HepG2 (cell line): Measurements from ENCODE around the gene IL1RL2. TPM values are rescaled to one million over a fixed set of nuclear protein-coding genes. Genes with fewer than 3 reads are reported as not detected.

Source experiments
- ATAC-seq: fragments of 200-7000 bp; cut with Tn5 transposase; 3 replicates; pipeline ENCODE4 v1.9.1; 2020; ENCODE audit warnings: mild to moderate bottlenecking, moderate library complexity
- BruUV-seq: library from RNA; stranded (reverse); fragments of 400-500 nt; replicated peaks from 2 replicates; lab custom pipeline; 2021; lab: Mats Ljungman, UMichigan
- CTCF ChIA-PET: fragments of 300-600 bp; formaldehyde crosslinking; extraction: SDS; loops from one replicate; lab custom pipeline; 2021; ENCODE audit warnings: low total read pairs, inconsistent platforms, low intra/inter-chr PET ratio; lab: Yijun Ruan, JAX
- POLR2A ChIA-PET: fragments of 350-600 bp; sonication (Branson Sonifier 250); formaldehyde crosslinking; loops from one replicate; lab custom pipeline; 2020; ENCODE audit warnings: antibody characterized with exemption, inconsistent platforms; lab: Yijun Ruan, JAX
- DNase-seq: peaks from one replicate; pipeline ENCODE4 v3.0.0-alpha.2; 2015; ENCODE audit warnings: low spot score
- FAIRE-seq: peaks from 3 replicates; lab custom pipeline; 2011; peaks lifted over from hg19 to GRCh38; lab: Jason Lieb, UNC
- H2AFZ ChIP-seq: one replicate; pipeline ENCODE4 v1.6.1; 2011; ENCODE audit warnings: low read length, inconsistent platforms
- H3K27ac ChIP-seq: fragments of 300-600 bp; 3 replicates; pipeline ENCODE4 v1.8.0; 2011; ENCODE audit warnings: mixed run types, mild to moderate bottlenecking, mixed read lengths, low read length, inconsistent platforms; ENCODE audit not compliant: insufficient read depth; ENCODE audit errors: extremely low read length
- H3K27me3 ChIP-seq, 2 experiments: fragments of 200-600 bp in 1 of 2; 2 replicates in 1 of 2; 3 replicates in 1 of 2; pipeline versions ENCODE4 v1.6.0 to v1.8.0; 2011; ENCODE audit warnings: low read length in 2 of 2, mild to moderate bottlenecking in 2 of 2, moderate library complexity in 2 of 2, inconsistent platforms in 1 of 2; ENCODE audit not compliant: insufficient read depth in 2 of 2, control insufficient read depth in 1 of 2
- H3K36me3 ChIP-seq, 2 experiments: fragments of 200-600 bp in 1 of 2; replicated peaks in 1 of 2; 2 replicates in 1 of 2; 3 replicates in 1 of 2; pipeline versions ENCODE4 v1.5.1 to v1.8.0; 2011; ENCODE audit warnings: low read length in 2 of 2, inconsistent platforms in 1 of 2; ENCODE audit not compliant: insufficient read depth in 2 of 2, control insufficient read depth in 1 of 2
- H3K4me1 ChIP-seq: 2 replicates; pipeline ENCODE4 v1.5.1; 2012; ENCODE audit warnings: low read length, inconsistent platforms; ENCODE audit not compliant: insufficient read depth
- H3K4me2 ChIP-seq: 2 replicates; pipeline ENCODE4 v1.6.0; 2011; ENCODE audit warnings: low read depth, low read length, inconsistent platforms
- H3K4me3 ChIP-seq, 3 experiments: fragments of 200-600 bp in 1 of 3; sonication (generic), shearing (Covaris generic) in 1 of 3; replicated peaks in 1 of 3; 2 replicates each; pipeline ENCODE4 v1.5.1; 2011 to 2016; ENCODE audit warnings: low read length in 3 of 3, inconsistent platforms in 2 of 3, low read depth in 2 of 3, mild to moderate bottlenecking in 2 of 3, control low read depth in 1 of 3, mixed read lengths in 1 of 3; ENCODE audit not compliant: insufficient read depth in 1 of 3
- H3K79me2 ChIP-seq: one replicate; pipeline ENCODE4 v1.6.1; 2011; ENCODE audit warnings: low read length, inconsistent platforms; ENCODE audit not compliant: insufficient read depth
- H3K9ac ChIP-seq: 2 replicates; pipeline ENCODE4 v1.6.0; 2011; ENCODE audit warnings: mild to moderate bottlenecking, low read depth, low read length, inconsistent platforms; ENCODE audit not compliant: insufficient read depth
- H3K9me3 ChIP-seq: 2 replicates; pipeline ENCODE4 v1.5.1; 2012; ENCODE audit warnings: mild to moderate bottlenecking, low read length
- H4K20me1 ChIP-seq: 2 replicates; pipeline ENCODE4 v1.6.0; 2011; ENCODE audit warnings: inconsistent platforms, mild to moderate bottlenecking, low read length, moderate library complexity; ENCODE audit not compliant: insufficient read depth
- CEBPB ChIP-seq: IDR thresholded peaks from 2 replicates; pipeline ENCODE4 v1.6.1; 2011; ENCODE audit warnings: low read depth, low read length, improper control_type of control experiment, borderline replicate concordance
- ELF4 ChIP-seq: sonication (generic); formaldehyde crosslinking; IDR thresholded peaks from 2 replicates; pipeline ENCODE4 v1.5.0; 2020; ENCODE audit warnings: missing genetic modification reagents, mild to moderate bottlenecking, moderate library complexity, borderline replicate concordance
- HDAC6 ChIP-seq: fragments of 200-600 bp; sonication (generic); IDR thresholded peaks from 2 replicates; pipeline ENCODE4 v1.7.0; 2017; ENCODE audit warnings: mild to moderate bottlenecking, antibody characterized with exemption, low read length, low read depth
- MAFK ChIP-seq, 2 experiments: IDR thresholded peaks in 1 of 2; conservative IDR thresholded peaks in 1 of 2; 2 replicates each; pipeline ENCODE4 v1.6.1; 2011; ENCODE audit warnings: improper control_type of control experiment in 2 of 2, low read length in 2 of 2
- NFIC ChIP-seq: IDR thresholded peaks from 2 replicates; pipeline ENCODE4 v1.6.1; 2012; ENCODE audit warnings: mild to moderate bottlenecking, low read length, inconsistent platforms
- NR1H2 ChIP-seq: sonication (generic); formaldehyde crosslinking; IDR thresholded peaks from 2 replicates; pipeline ENCODE4 v1.8.1; 2022; ENCODE audit warnings: low read depth, missing genetic modification reagents, borderline replicate concordance
- PBX2 ChIP-seq: IDR thresholded peaks from 2 replicates; pipeline ENCODE4 v1.6.1; 2016; ENCODE audit warnings: control low read depth
- PHB2 ChIP-seq: fragments of 450-650 bp; IDR thresholded peaks from 2 replicates; pipeline ENCODE4 v1.6.1; 2018; ENCODE audit not compliant: partially characterized antibody
- SOX6 ChIP-seq, 2 experiments: fragments of 450-650 bp in 1 of 2; sonication (generic) in 1 of 2; formaldehyde crosslinking in 1 of 2; IDR thresholded peaks; 2 replicates each; pipeline versions ENCODE4 v1.4.0 to v1.6.1; 2017 to 2020; ENCODE audit warnings: antibody characterized with exemption in 1 of 2, mild to moderate bottlenecking in 1 of 2, missing genetic modification reagents in 1 of 2
- ZBTB4 ChIP-seq: sonication (generic); formaldehyde crosslinking; IDR thresholded peaks from 2 replicates; pipeline ENCODE4 v1.4.0; 2020; ENCODE audit warnings: missing genetic modification reagents, mild to moderate bottlenecking, borderline replicate concordance
- ZNF337 ChIP-seq: sonication (generic); formaldehyde crosslinking; IDR thresholded peaks from 2 replicates; pipeline ENCODE4 v1.5.1; 2020; ENCODE audit warnings: missing genetic modification reagents, low read depth, mild to moderate bottlenecking, borderline replicate concordance
- WGBS: methylation state at CpG from one replicate; pipeline ENCODE4 v1.1.6; 2017; ENCODE audit warnings: low lambda C conversion rate; 5-methylcytosine and 5-hydroxymethylcytosine counted together
- in situ Hi-C: cut with HindIII; loops from 2 replicates; pipeline ENCODE4 v1.10.0; 2017; ENCODE audit warnings: low pct_unique_long_range_greater_than_20kb; ENCODE audit not compliant: extremely low pct_ligation_motif_present
- intact Hi-C: fragments of 100-400 bp; cut with micrococcal nuclease; formaldehyde crosslinking; loops from one replicate; pipeline ENCODE4 v1.10.0; 2022; ENCODE audit not compliant: unreplicated experiment
- polyA plus RNA-seq, 8 experiments: library from polyadenylated mRNA; depleted of rRNA in 3 of 8; stranded (reverse) in 7 of 8; unstranded in 1 of 8; fragments of >200 nt; fragmentation: Illumina TruSeq in 4 of 8; extraction: Trizol in 4 of 8; gene quantifications; 2 replicates each; pipeline versions ENCODE4 v1.2.1 to v1.2.3, GENCODE V29; 2011 to 2016; ENCODE audit warnings: low read depth in 4 of 8, missing spikeins in 1 of 8, mixed read lengths in 1 of 8; ENCODE audit not compliant: insufficient read depth in 1 of 8
- total RNA-seq, 5 experiments: library from RNA; depleted of rRNA; stranded (reverse); fragments of >200 nt; fragmentation: Illumina TruSeq; extraction: Trizol; gene quantifications; 2 replicates each; pipeline ENCODE4 v1.2.3, GENCODE V29; 2016; ENCODE audit warnings: low read depth in 1 of 5

IL1RL2 gene
- total and polyA plus RNA-seq, 2 of the 13 experiments (the other 11 are each of a cell fraction or from before 2014, with no cell fraction given), result 0.03 TPM; not detected in 1

- ATAC-seq (no peak), FAIRE-seq (no peak), DNase-seq (no peak)
- peaks cover 31 to 89% of the 10 kb centered on the region in 2 experiments for H3K36me3 ChIP-seq
- H3K9me3 ChIP-seq, result no peaks in the 10 kb centered on the region
- no peaks in the 10 kb centered on the region for H3K27me3 ChIP-seq
- no peak overlapping the region for H2AFZ ChIP-seq
- intact Hi-C loops, result no loop called here
- 96% methylated on average over 5 of the region's 5 CpGs for WGBS
- no peak overlapping the region for H3K9ac ChIP-seq
- no peak overlapping the region for H3K27ac ChIP-seq
- H3K79me2 ChIP-seq, result no peaks in the 10 kb centered on the region
- BruUV-seq, result no TSS peak
- ChIA-PET POLR2A (no interaction called here), CTCF (no interaction called here)
- no peak overlapping the region for H3K4me2 ChIP-seq
- peaks cover under 1% of the 10 kb centered on the region; the same call in 1 of the 2 replicates for H3K4me1 ChIP-seq
- in situ Hi-C loops, result no loop called here
- TF ChIP-seq SOX6 (IDR thresholded peaks at IDR 0.05), result no peak
- TF ChIP-seq SOX6 (CRISPR knock-in tag; IDR thresholded peaks at IDR 0.05), result no peak
- no peak for TF ChIP-seq HDAC6
- TF ChIP-seq ZNF337 (CRISPR knock-in tag), result no peak
- peak; percentile 10; the same call in 1 of the 2 replicates for TF ChIP-seq CEBPB
- TF ChIP-seq MAFK (conservative IDR thresholded peaks at IDR 0.05 in 1 of 2, IDR thresholded peaks at IDR 0.05 in 1 of 2; ENCODE audit: low read length in 2 of 2), result peak in 1 of 2 experiments; percentile 15; a peak in 1 of 4 replicates
- TF ChIP-seq ELF4, result no peak
- TF ChIP-seq PHB2, result no peak
- no peak for TF ChIP-seq PBX2 (CRISPR knock-in tag)
- no peak for TF ChIP-seq NFIC
- TF ChIP-seq ZBTB4, result no peak
- TF ChIP-seq NR1H2 (CRISPR knock-in tag), result no peak
- no peak overlapping the region for H3K4me3 ChIP-seq
- H4K20me1 ChIP-seq, result no peaks in the 10 kb centered on the region
Observed at GRCh38 chr2:102171946-102172345, 14.9 kb upstream of the IL1RL2 start.
